ENCODE measurements around the gene KCNJ6. TPM values are rescaled to one million over a fixed set of nuclear protein-coding genes. Genes with fewer than 3 reads are reported as not detected.
"Not testable (repeated sequence)": the region's sequence is repeated elsewhere in the genome, so short reads cannot be mapped to it uniquely, and the experiment has no call there.

The KCNJ6 gene
- total RNA-seq, 2 donors from 2014 or later, result not detected

DNA sequence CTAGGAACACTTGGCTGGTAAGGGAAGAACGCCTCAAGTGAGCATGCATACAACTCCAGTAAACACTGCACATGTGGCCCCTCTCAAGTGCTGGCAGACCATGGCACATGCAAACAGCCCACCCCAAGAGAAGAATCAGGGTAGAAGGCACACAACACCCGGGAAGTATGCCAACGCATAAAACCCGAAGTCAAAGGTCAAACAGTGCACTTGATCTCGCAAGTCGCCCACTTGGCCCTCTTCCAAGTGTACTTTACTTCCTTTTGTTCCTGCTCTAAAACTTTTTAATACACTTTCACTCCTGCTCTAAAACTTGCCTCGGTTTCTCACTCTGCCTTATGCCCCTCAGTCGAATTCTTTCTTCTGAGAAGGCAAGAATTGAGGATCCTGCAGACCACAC, 4.0 kb upstream of the KCNJ6 start:
- not testable (repeated sequence) for H3K27ac Mint-ChIP-seq; H3K9me3 Mint-ChIP-seq; H3K4me1 Mint-ChIP-seq (ENCODE audit: low read depth in 2 of 2); H3K4me3 Mint-ChIP-seq; ATAC-seq; H3K36me3 Mint-ChIP-seq; DNase-seq (ENCODE audit: low spot score)
- peaks cover 44 to 56% of the 10 kb centered on the region in 2 donors for H3K27me3 Mint-ChIP-seq

GRCh38 chr21:37917612-37918011, 1.4 kb upstream of the KCNJ6 start:
- no peak overlapping the region for H3K27ac Mint-ChIP-seq
- H3K9me3 Mint-ChIP-seq, result no peaks in the 10 kb centered on the region
- H3K36me3 Mint-ChIP-seq, result peaks cover 6% of the 10 kb centered on the region
- peaks cover 0 to 4% of the 10 kb centered on the region in 2 donors for H3K4me1 Mint-ChIP-seq (ENCODE audit: low read depth in 2 of 2)
- peaks cover 50 to 74% of the 10 kb centered on the region in 2 donors for H3K27me3 Mint-ChIP-seq
- DNase-seq (ENCODE audit: low spot score) (no peak), ATAC-seq (no peak)
- H3K4me3 Mint-ChIP-seq, result no peak overlapping the region

- no peak for ATAC-seq
- Mint-ChIP-seq H3K9me3 (no peaks in the 10 kb centered on the region), H3K4me3 (no peak overlapping the region), H3K27ac (no peak overlapping the region), H3K36me3 (peaks cover 6% of the 10 kb centered on the region), H3K4me1 (ENCODE audit: low read depth in 2 of 2) (peaks cover 0 to 4% of the 10 kb centered on the region in 2 donors), H3K27me3 (peaks cover 48 to 81% of the 10 kb centered on the region in 2 donors)
- no peak for DNase-seq (ENCODE audit: low spot score)
Measured at GRCh38 chr21:37915941-37916309, 332 bp downstream of the KCNJ6 start.

- H3K27ac Mint-ChIP-seq, result no peak overlapping the region
- H3K27me3 Mint-ChIP-seq, result peaks cover 47 to 76% of the 10 kb centered on the region in 2 donors
- ATAC-seq, result no peak
- H3K36me3 Mint-ChIP-seq, result peaks cover 6% of the 10 kb centered on the region
- no peaks in the 10 kb centered on the region for H3K9me3 Mint-ChIP-seq
- no peak overlapping the region for H3K4me3 Mint-ChIP-seq
- DNase-seq (ENCODE audit: low spot score), result no peak
- peaks cover 0 to 4% of the 10 kb centered on the region in 2 donors for H3K4me1 Mint-ChIP-seq (ENCODE audit: low read depth in 2 of 2)
Measured at GRCh38 chr21:37915497-37915911, 753 bp downstream of the KCNJ6 start.

GRCh38 chr21:37912616-37913015, 3.6 kb downstream of the KCNJ6 start:
- Mint-ChIP-seq H3K36me3 (peaks cover 6% of the 10 kb centered on the region), H3K27ac (no peak overlapping the region), H3K27me3 (peaks cover 46 to 62% of the 10 kb centered on the region in 2 donors), H3K4me1 (ENCODE audit: low read depth in 2 of 2) (peaks cover 0 to 4% of the 10 kb centered on the region in 2 donors), H3K9me3 (no peaks in the 10 kb centered on the region), H3K4me3 (no peak overlapping the region)
- no peak for ATAC-seq
- no peak for DNase-seq (ENCODE audit: low spot score)

- H3K27ac Mint-ChIP-seq, result no peak overlapping the region
- H3K36me3 Mint-ChIP-seq, result peaks cover 2% of the 10 kb centered on the region
- DNase-seq (ENCODE audit: low spot score) (no peak), ATAC-seq (no peak)
- peaks cover 39 to 52% of the 10 kb centered on the region in 2 donors for H3K27me3 Mint-ChIP-seq
- no peaks in the 10 kb centered on the region for H3K4me1 Mint-ChIP-seq (ENCODE audit: low read depth in 2 of 2)
- H3K4me3 Mint-ChIP-seq, result no peak overlapping the region
- no peaks in the 10 kb centered on the region for H3K9me3 Mint-ChIP-seq
Measured at GRCh38 chr21:37909936-37910335, 6.3 kb downstream of the KCNJ6 start.

- Mint-ChIP-seq H3K4me3 (no peak overlapping the region), H3K9me3 (no peaks in the 10 kb centered on the region), H3K27ac (no peak overlapping the region), H3K27me3 (peaks cover 38 to 46% of the 10 kb centered on the region in 2 donors), H3K36me3 (no peaks in the 10 kb centered on the region), H3K4me1 (ENCODE audit: low read depth in 2 of 2) (no peaks in the 10 kb centered on the region)
- no peak for ATAC-seq
- DNase-seq (ENCODE audit: low spot score), result no peak
Measured at GRCh38 chr21:37908691-37909090, 7.6 kb downstream of the KCNJ6 start.

DNA sequence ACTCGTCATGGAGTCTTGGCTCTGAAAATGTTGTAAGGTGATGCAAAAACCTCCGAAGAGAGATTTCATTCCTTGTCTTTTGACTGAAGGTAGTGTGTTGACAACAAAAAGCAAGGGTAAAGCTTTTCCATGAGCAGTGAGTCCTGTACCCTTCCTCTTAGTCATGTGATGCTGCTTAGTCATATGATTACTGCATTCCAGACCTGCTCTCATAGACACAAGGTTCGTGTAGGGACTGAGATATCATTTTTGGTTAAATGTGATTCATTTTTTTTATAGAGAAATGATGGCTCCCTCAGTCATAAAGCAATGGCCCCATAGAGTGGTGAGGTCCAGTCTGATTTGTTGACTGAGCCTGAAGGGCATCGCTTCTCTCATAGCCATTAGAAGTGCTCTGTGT, 9.2 kb downstream of the KCNJ6 start:
- no peak for DNase-seq (ENCODE audit: low spot score)
- Mint-ChIP-seq H3K36me3 (no peaks in the 10 kb centered on the region), H3K4me1 (ENCODE audit: low read depth in 2 of 2) (no peaks in the 10 kb centered on the region), H3K27ac (no peak overlapping the region), H3K27me3 (peaks cover 26 to 41% of the 10 kb centered on the region in 2 donors), H3K4me3 (no peak overlapping the region), H3K9me3 (no peaks in the 10 kb centered on the region)
- no peak for ATAC-seq

GRCh38 chr21:37905291-37905690, 11.0 kb downstream of the KCNJ6 start:
- Mint-ChIP-seq H3K27me3 (peaks cover 27 to 43% of the 10 kb centered on the region in 2 donors), H3K4me3 (no peak overlapping the region), H3K4me1 (ENCODE audit: low read depth in 2 of 2) (no peaks in the 10 kb centered on the region), H3K27ac (no peak overlapping the region), H3K36me3 (no peaks in the 10 kb centered on the region), H3K9me3 (no peaks in the 10 kb centered on the region)
- ATAC-seq (no peak), DNase-seq (ENCODE audit: low spot score) (no peak)

GRCh38 chr21:37904856-37905255, 11.4 kb downstream of the KCNJ6 start:
- Mint-ChIP-seq H3K4me1 (ENCODE audit: low read depth in 2 of 2) (no peaks in the 10 kb centered on the region), H3K9me3 (no peaks in the 10 kb centered on the region), H3K36me3 (no peaks in the 10 kb centered on the region), H3K4me3 (no peak overlapping the region), H3K27ac (no peak overlapping the region), H3K27me3 (peaks cover 28 to 47% of the 10 kb centered on the region in 2 donors)
- DNase-seq (ENCODE audit: low spot score) (no peak), ATAC-seq (no peak)

GRCh38 chr21:37903396-37903795, 12.9 kb downstream of the KCNJ6 start:
- Mint-ChIP-seq H3K27ac (no peak overlapping the region), H3K27me3 (peaks cover 22 to 40% of the 10 kb centered on the region in 2 donors)

DNA sequence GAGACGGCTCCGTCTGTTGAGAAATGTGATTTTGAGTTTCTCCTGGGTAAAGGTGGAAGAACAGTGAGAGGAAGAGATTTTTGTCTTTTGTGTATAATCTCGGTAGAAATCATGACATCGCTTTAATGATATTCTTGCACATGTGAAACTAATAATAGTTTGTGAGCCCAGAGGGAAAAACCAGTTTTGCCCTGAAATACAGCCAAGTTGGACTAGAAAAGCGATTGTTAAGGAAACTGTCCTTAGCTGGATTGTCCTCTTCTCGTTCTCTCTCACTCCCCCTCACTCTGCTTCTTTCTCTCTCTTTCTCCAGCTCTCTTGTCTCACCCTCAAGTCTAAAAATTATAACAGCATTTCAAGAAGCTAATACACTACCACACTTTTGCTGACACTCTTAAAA, 17.1 kb downstream of the KCNJ6 start:
- DNase-seq (ENCODE audit: low spot score) (no peak), ATAC-seq (no peak)
- Mint-ChIP-seq H3K9me3 (no peaks in the 10 kb centered on the region), H3K36me3 (no peaks in the 10 kb centered on the region), H3K4me1 (ENCODE audit: low read depth in 2 of 2) (no peaks in the 10 kb centered on the region), H3K27me3 (peaks cover 9 to 23% of the 10 kb centered on the region in 2 donors), H3K4me3 (no peak overlapping the region), H3K27ac (no peak overlapping the region)

More at GRCh38 chr21:37903396-37903795, 12.9 kb downstream of the KCNJ6 start:
- Mint-ChIP-seq H3K9me3 (no peaks in the 10 kb centered on the region), H3K4me3 (no peak overlapping the region), H3K4me1 (ENCODE audit: low read depth in 2 of 2) (no peaks in the 10 kb centered on the region), H3K36me3 (no peaks in the 10 kb centered on the region)
- no peak for DNase-seq (ENCODE audit: low spot score)
- no peak for ATAC-seq

- Mint-ChIP-seq H3K4me3 (no peak overlapping the region), H3K27ac (no peak overlapping the region), H3K27me3 (peaks cover 11 to 21% of the 10 kb centered on the region in 2 donors), H3K9me3 (no peaks in the 10 kb centered on the region), H3K4me1 (ENCODE audit: low read depth in 2 of 2) (no peaks in the 10 kb centered on the region), H3K36me3 (no peaks in the 10 kb centered on the region)
- ATAC-seq (no peak), DNase-seq (ENCODE audit: low spot score) (no peak)
Measured at GRCh38 chr21:37896788-37897187, 19.5 kb downstream of the KCNJ6 start.

DNA sequence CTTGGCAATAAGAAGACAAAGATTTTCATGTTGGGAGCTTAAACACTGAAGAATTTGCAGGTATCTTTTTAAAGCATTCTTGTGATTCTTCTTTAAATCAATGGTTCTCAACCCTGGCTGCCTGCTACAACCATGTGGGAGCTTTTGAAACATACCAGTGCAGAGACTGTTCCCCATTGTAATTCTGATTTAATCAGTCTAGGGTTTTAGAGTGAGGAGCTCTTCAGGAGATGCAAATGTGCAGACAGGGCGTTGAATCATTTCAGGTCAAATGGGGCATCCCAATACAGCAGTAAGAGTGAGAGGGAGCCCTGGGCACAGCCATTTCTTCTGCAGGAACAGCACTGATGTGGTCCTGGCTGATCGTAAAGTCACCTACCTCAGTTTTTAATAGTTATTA, 24.3 kb downstream of the KCNJ6 start:
- Mint-ChIP-seq H3K27me3 (peaks cover 12 to 14% of the 10 kb centered on the region in 2 donors), H3K4me3 (no peak overlapping the region), H3K27ac (no peak overlapping the region), H3K9me3 (no peaks in the 10 kb centered on the region), H3K36me3 (no peaks in the 10 kb centered on the region), H3K4me1 (ENCODE audit: low read depth in 2 of 2) (no peaks in the 10 kb centered on the region)
- ATAC-seq, result no peak
- DNase-seq (ENCODE audit: low spot score), result no peak

- Mint-ChIP-seq H3K4me1 (ENCODE audit: low read depth in 2 of 2) (no peaks in the 10 kb centered on the region), H3K27me3 (peaks cover 15 to 24% of the 10 kb centered on the region in 2 donors), H3K27ac (no peak overlapping the region), H3K36me3 (no peaks in the 10 kb centered on the region), H3K9me3 (no peaks in the 10 kb centered on the region), H3K4me3 (no peak overlapping the region)
- ATAC-seq (no peak), DNase-seq (ENCODE audit: low spot score) (no peak)
Measured at GRCh38 chr21:37888659-37889058, 27.6 kb downstream of the KCNJ6 start.
